ENCODE data around the gene BMPR1A. TPM values are rescaled to one million over a fixed set of nuclear protein-coding genes. Genes with fewer than 3 reads are reported as not detected.

BMPR1A gene
- total and polyA plus RNA-seq, 2 of the 13 experiments (the other 11 are each of a cell fraction or from before 2014, with no cell fraction given): 17.8 to 44.2 TPM

GRCh38 chr10:86968271-86968993 lies 212.0 kb downstream of the BMPR1A start, which contains the start of gene ADIRF:
Gene ADIRF (plus strand): TSS chr10:86968482. CDS start chr10:86968545, 63 bp downstream.
- FAIRE-seq (no peak), ATAC-seq (peak; percentile 25), DNase-seq (ENCODE audit: low spot score) (no peak)
- H3K4me2 ChIP-seq (ENCODE audit: low read depth, low read length): peak within 1 kb of the TSS; percentile 67
- peaks cover 30% of the 10 kb centered on the region for H3K4me1 ChIP-seq (ENCODE audit: insufficient read depth, low read length)
- no peaks in the 10 kb centered on the region for H3K9me3 ChIP-seq (ENCODE audit: low read length)
- BruUV-seq (replicated peaks): no TSS peak
- 60% methylated on average over 24 of the region's 59 CpGs for WGBS (ENCODE audit: low lambda C conversion rate)
- TF ChIP-seq GABPB1 (CRISPR knock-in tag; IDR thresholded peaks at IDR 0.05): peak; percentile 15; the same call in 1 of the 2 replicates
- TF ChIP-seq CC2D1A (CRISPR knock-in tag; IDR thresholded peaks at IDR 0.05): no peak
- TF ChIP-seq SRY (CRISPR knock-in tag; IDR thresholded peaks at IDR 0.05): no peak
- no peak for TF ChIP-seq MAFK (conservative IDR thresholded peaks at IDR 0.05 in 1 of 2, IDR thresholded peaks at IDR 0.05 in 1 of 2; ENCODE audit: low read length in 2 of 2)
- TF ChIP-seq HDAC2 (CRISPR knock-in tag; IDR thresholded peaks at IDR 0.05): no peak
- no peak for TF ChIP-seq MTA3 (CRISPR knock-in tag; IDR thresholded peaks at IDR 0.05)
- TF ChIP-seq EHMT2 (IDR thresholded peaks at IDR 0.05; ENCODE audit: borderline replicate concordance, low read depth, low read length): no peak
- no peaks in the 10 kb centered on the region for H3K36me3 ChIP-seq (replicated peaks in 1 of 2; ENCODE audit: control insufficient read depth in 1 of 2, insufficient read depth in 2 of 2, low read length in 2 of 2)
- H3K27ac ChIP-seq (ENCODE audit: extremely low read length, insufficient read depth, low read length): no peak within 1 kb of the TSS
- no peak within 1 kb of the TSS for H2AFZ ChIP-seq (ENCODE audit: low read length)
- H3K4me3 ChIP-seq (replicated peaks in 1 of 3; ENCODE audit: insufficient read depth in 1 of 3, low read depth in 2 of 3, low read length in 3 of 3): peak within 1 kb of the TSS in 1 of 3 experiments; percentile 53; a peak in 1 of 6 replicates
- H3K79me2 ChIP-seq (ENCODE audit: insufficient read depth, low read length): no peaks in the 10 kb centered on the region
- ChIA-PET POLR2A (no interaction called here), CTCF (ENCODE audit: low intra/inter-chr PET ratio, low total read pairs) (no interaction called here)
- H3K27me3 ChIP-seq (ENCODE audit: control insufficient read depth in 1 of 2, insufficient read depth in 2 of 2, low read length in 2 of 2): peaks cover 5 to 62% of the 10 kb centered on the region in 2 experiments; a peak in 3 of 5 replicates
- H4K20me1 ChIP-seq (ENCODE audit: insufficient read depth, low read length): no peaks in the 10 kb centered on the region
- intact Hi-C loops (cut with micrococcal nuclease; ENCODE audit: unreplicated experiment) (no loop called here), in situ Hi-C loops (cut with HindIII; ENCODE audit: extremely low pct_ligation_motif_present, low pct_unique_long_range_greater_than_20kb) (no loop called here)
- no peak within 1 kb of the TSS for H3K9ac ChIP-seq (ENCODE audit: insufficient read depth, low read depth, low read length)

GRCh38 chr10:86968994-86969355 lies 212.6 kb downstream of the BMPR1A start:
- Histone ChIP-seq H3K79me2 (ENCODE audit: insufficient read depth, low read length) (no peaks in the 10 kb centered on the region), H2AFZ (ENCODE audit: low read length) (no peak overlapping the region), H3K9me3 (ENCODE audit: low read length) (no peaks in the 10 kb centered on the region), H3K36me3 (replicated peaks in 1 of 2; ENCODE audit: control insufficient read depth in 1 of 2, insufficient read depth in 2 of 2, low read length in 2 of 2) (no peaks in the 10 kb centered on the region), H4K20me1 (ENCODE audit: insufficient read depth, low read length) (no peaks in the 10 kb centered on the region), H3K27ac (ENCODE audit: extremely low read length, insufficient read depth, low read length) (no peak overlapping the region), H3K4me1 (ENCODE audit: insufficient read depth, low read length) (peaks cover 30% of the 10 kb centered on the region), H3K9ac (ENCODE audit: insufficient read depth, low read depth, low read length) (no peak overlapping the region), H3K4me3 (replicated peaks in 1 of 3; ENCODE audit: insufficient read depth in 1 of 3, low read depth in 2 of 3, low read length in 3 of 3) (no peak overlapping the region), H3K27me3 (ENCODE audit: control insufficient read depth in 1 of 2, insufficient read depth in 2 of 2, low read length in 2 of 2) (peaks cover 5 to 60% of the 10 kb centered on the region in 2 experiments; a peak in 3 of 5 replicates), H3K4me2 (ENCODE audit: low read depth, low read length) (no peak overlapping the region)
- in situ Hi-C loops (cut with HindIII; ENCODE audit: extremely low pct_ligation_motif_present, low pct_unique_long_range_greater_than_20kb) (no loop called here), intact Hi-C loops (cut with micrococcal nuclease; ENCODE audit: unreplicated experiment) (no loop called here)
- ATAC-seq (no peak), FAIRE-seq (no peak), DNase-seq (ENCODE audit: low spot score) (no peak)
- 20% methylated on average over 4 of the region's 9 CpGs for WGBS (ENCODE audit: low lambda C conversion rate)
- no TSS peak for BruUV-seq (replicated peaks)
- ChIA-PET CTCF (ENCODE audit: low intra/inter-chr PET ratio, low total read pairs) (no interaction called here), POLR2A (no interaction called here)
- no peak for TF ChIP-seq ZNF598 (CRISPR knock-in tag; IDR thresholded peaks at IDR 0.05; ENCODE audit: borderline replicate concordance)
- no peak for TF ChIP-seq GABPB1 (CRISPR knock-in tag; IDR thresholded peaks at IDR 0.05)
- TF ChIP-seq SCMH1 (CRISPR knock-in tag; IDR thresholded peaks at IDR 0.05; ENCODE audit: borderline replicate concordance): no peak
- TF ChIP-seq BRF2 (CRISPR knock-in tag; IDR thresholded peaks at IDR 0.05): no peak
- no peak for TF ChIP-seq EHMT2 (IDR thresholded peaks at IDR 0.05; ENCODE audit: borderline replicate concordance, low read depth, low read length)
- no peak for TF ChIP-seq SP1 (IDR thresholded peaks at IDR 0.05)
- TF ChIP-seq SP1 (CRISPR knock-in tag; IDR thresholded peaks at IDR 0.05): no peak
- no peak for TF ChIP-seq SRF (IDR thresholded peaks at IDR 0.05; ENCODE audit: low read depth, low read length)
- TF ChIP-seq KLF12 (CRISPR knock-in tag; IDR thresholded peaks at IDR 0.05; ENCODE audit: borderline replicate concordance): no peak
- no peak for TF ChIP-seq CREB3 (CRISPR knock-in tag; IDR thresholded peaks at IDR 0.05)

All from HepG2 (cell line).